H9 (cell line): ENCODE results near the gene CCSER1. TPM values are rescaled to one million over a fixed set of nuclear protein-coding genes. Genes with fewer than 3 reads are reported as not detected.

Experiments
- DNase-seq: peaks from one replicate; pipeline ENCODE4 v3.0.0-alpha.2; 2017
- H2AFZ ChIP-seq: one replicate; pipeline ENCODE4 v1.6.1; 2013; ENCODE audit warnings: mild to moderate bottlenecking, low read length, control low read depth, moderate library complexity
- H2AK5ac ChIP-seq: 2 replicates; pipeline ENCODE4 v1.6.1; 2013; ENCODE audit warnings: low read length, control low read depth, mixed read lengths; ENCODE audit not compliant: insufficient read length
- H2BK120ac ChIP-seq: one replicate; pipeline ENCODE4 v1.6.1; 2013; ENCODE audit warnings: low read depth, mild to moderate bottlenecking, low read length, control low read depth, inconsistent platforms; ENCODE audit not compliant: poor library complexity, severe bottlenecking
- H2BK12ac ChIP-seq: 2 replicates; pipeline ENCODE4 v1.6.1; 2013; ENCODE audit warnings: low read length, control low read depth, mixed read lengths, low read depth; ENCODE audit not compliant: insufficient read length
- H2BK15ac ChIP-seq: 2 replicates; pipeline ENCODE4 v1.6.1; 2013; ENCODE audit warnings: low read depth, low read length, control low read depth
- H2BK20ac ChIP-seq: one replicate; pipeline ENCODE4 v1.6.1; 2013; ENCODE audit warnings: low read depth, mild to moderate bottlenecking, low read length, control low read depth, inconsistent platforms; ENCODE audit not compliant: poor library complexity, severe bottlenecking
- H2BK5ac ChIP-seq: 2 replicates; pipeline ENCODE4 v1.6.1; 2013; ENCODE audit warnings: low read length, control low read depth, mixed read lengths; ENCODE audit not compliant: insufficient read length
- H3K14ac ChIP-seq: 2 replicates; pipeline ENCODE4 v1.6.1; 2013; ENCODE audit warnings: low read length, control low read depth; ENCODE audit not compliant: insufficient read depth
- H3K18ac ChIP-seq: 2 replicates; pipeline ENCODE4 v1.6.1; 2013; ENCODE audit warnings: low read depth, mild to moderate bottlenecking, mixed read lengths, low read length, control low read depth; ENCODE audit not compliant: insufficient read length
- H3K23ac ChIP-seq: 2 replicates; pipeline ENCODE4 v1.6.1; 2013; ENCODE audit warnings: low read length, control low read depth, mixed read lengths, low read depth; ENCODE audit not compliant: insufficient read length
- H3K23me2 ChIP-seq: 2 replicates; pipeline ENCODE4 v1.6.1; 2013; ENCODE audit warnings: low read depth, mild to moderate bottlenecking, mixed read lengths, low read length, control low read depth; ENCODE audit not compliant: insufficient read length, poor library complexity, severe bottlenecking
- H3K27ac ChIP-seq: 2 replicates; pipeline ENCODE4 v1.5.1; 2013; ENCODE audit warnings: low read length, control low read depth, mixed read lengths, low read depth; ENCODE audit not compliant: insufficient read length
- H3K27me3 ChIP-seq: 2 replicates; pipeline ENCODE4 v1.6.1; 2013; ENCODE audit warnings: low read length, control low read depth, inconsistent platforms; ENCODE audit not compliant: insufficient read depth
- H3K4ac ChIP-seq: 2 replicates; pipeline ENCODE4 v1.6.1; 2013; ENCODE audit warnings: low read depth, mild to moderate bottlenecking, control low read depth, inconsistent platforms, low read length, moderate library complexity
- H3K4me1 ChIP-seq: 2 replicates; pipeline ENCODE4 v1.6.1; 2013; ENCODE audit warnings: low read length, control low read depth, inconsistent platforms; ENCODE audit not compliant: insufficient read depth
- H3K4me2 ChIP-seq: 2 replicates; pipeline ENCODE4 v1.6.1; 2013; ENCODE audit warnings: low read length, control low read depth, mixed read lengths; ENCODE audit not compliant: insufficient read length, insufficient read depth
- H3K56ac ChIP-seq: 2 replicates; pipeline ENCODE4 v1.6.1; 2013; ENCODE audit warnings: low read depth, mild to moderate bottlenecking, mixed read lengths, low read length, control low read depth; ENCODE audit not compliant: insufficient read length
- H3K79me1 ChIP-seq: 2 replicates; pipeline ENCODE4 v1.6.1; 2013; ENCODE audit warnings: low read depth, mild to moderate bottlenecking, moderate library complexity, low read length, control low read depth, inconsistent platforms; ENCODE audit not compliant: insufficient read depth, poor library complexity, severe bottlenecking
- H3K79me2 ChIP-seq: 2 replicates; pipeline ENCODE4 v1.6.1; 2013; ENCODE audit warnings: low read length, control low read depth, inconsistent platforms; ENCODE audit not compliant: insufficient read depth
- H3K9ac ChIP-seq: 2 replicates; pipeline ENCODE4 v1.6.1; 2013; ENCODE audit warnings: low read length, control low read depth, mixed read lengths; ENCODE audit not compliant: insufficient read length; ENCODE audit errors: extremely low read depth
- H3K9me3 ChIP-seq: one replicate; pipeline ENCODE4 v1.6.1; 2013; ENCODE audit warnings: low read depth, low read length, inconsistent platforms; ENCODE audit not compliant: control insufficient read depth
- H3T11ph ChIP-seq: one replicate; pipeline ENCODE4 v1.6.1; 2013; ENCODE audit warnings: mild to moderate bottlenecking, low read length, control low read depth, inconsistent platforms
- H4K20me1 ChIP-seq: one replicate; pipeline ENCODE4 v1.6.1; 2013; ENCODE audit not compliant: control insufficient read depth, insufficient read length, insufficient read depth
- H4K5ac ChIP-seq: 2 replicates; pipeline ENCODE4 v1.6.1; 2013; ENCODE audit warnings: low read depth, mild to moderate bottlenecking, mixed read lengths, low read length, control low read depth; ENCODE audit not compliant: insufficient read length
- H4K8ac ChIP-seq: replicated peaks from 2 replicates; pipeline ENCODE4 v1.6.1; 2013; ENCODE audit warnings: low read length, control low read depth, mixed read lengths, low read depth; ENCODE audit not compliant: insufficient read length
- H4K91ac ChIP-seq: 2 replicates; pipeline ENCODE4 v1.6.1; 2013; ENCODE audit warnings: low read depth, mild to moderate bottlenecking, moderate library complexity, mixed read lengths, low read length, control low read depth; ENCODE audit not compliant: insufficient read length
- H3K27ac Mint-ChIP-seq, 3 experiments: 2 replicates in 2 of 3; 3 replicates in 1 of 3; pipeline ENCODE4 v1.8.0; 2020 to 2021; ENCODE audit warnings: mixed read lengths in 3 of 3, mild to moderate bottlenecking in 1 of 3, moderate library complexity in 1 of 3
- H3K27me3 Mint-ChIP-seq: 2 replicates; pipeline ENCODE4 v1.8.0; 2021; ENCODE audit warnings: low read depth, mild to moderate bottlenecking, moderate library complexity, mixed read lengths
- H3K36me3 Mint-ChIP-seq, 3 experiments: 2 replicates in 2 of 3; 3 replicates in 1 of 3; pipeline ENCODE4 v1.8.0; 2020 to 2021; ENCODE audit warnings: low read depth in 3 of 3, mixed read lengths in 3 of 3; ENCODE audit not compliant: insufficient read depth in 1 of 3
- H3K4me1 Mint-ChIP-seq, 2 experiments: 2 replicates each; pipeline ENCODE4 v1.8.0; 2020; ENCODE audit warnings: mixed read lengths in 2 of 2
- H3K4me3 Mint-ChIP-seq, 2 experiments: 2 replicates in 1 of 2; 3 replicates in 1 of 2; pipeline ENCODE4 v1.8.0; 2020 to 2021; ENCODE audit warnings: mild to moderate bottlenecking in 2 of 2, mixed read lengths in 2 of 2, moderate library complexity in 1 of 2
- H3K9me3 Mint-ChIP-seq, 2 experiments: 2 replicates in 1 of 2; 3 replicates in 1 of 2; pipeline ENCODE4 v1.8.0; 2020; ENCODE audit warnings: mild to moderate bottlenecking in 2 of 2, mixed read lengths in 2 of 2, moderate library complexity in 1 of 2
- WGBS: extraction: QIAGEN DNeasy Blood & Tissue Kit; methylation state at CpG from one replicate; pipeline ENCODE4 v1.1.7; 2013; ENCODE audit warnings: missing lambda C conversion rate, low lambda C conversion rate, mixed read lengths; ENCODE audit not compliant: insufficient read length; ENCODE audit errors: extremely low coverage; 5-methylcytosine and 5-hydroxymethylcytosine counted together
- total RNA-seq: library from RNA; stranded (reverse); gene quantifications from 2 replicates; pipeline ENCODE4 v1.2.1, GENCODE V29; 2021
- TF ChIP-seq, protein P1 (sequence below): fragments of 200-600 bp; sonication (generic); conservative IDR thresholded peaks from 3 replicates; pipeline ENCODE4 v1.8.0; 2021; ENCODE audit warnings: antibody characterized with exemption, mild to moderate bottlenecking

CCSER1 gene
- total RNA-seq, 1 experiment from 2014 or later = 0.37 TPM

DNA sequence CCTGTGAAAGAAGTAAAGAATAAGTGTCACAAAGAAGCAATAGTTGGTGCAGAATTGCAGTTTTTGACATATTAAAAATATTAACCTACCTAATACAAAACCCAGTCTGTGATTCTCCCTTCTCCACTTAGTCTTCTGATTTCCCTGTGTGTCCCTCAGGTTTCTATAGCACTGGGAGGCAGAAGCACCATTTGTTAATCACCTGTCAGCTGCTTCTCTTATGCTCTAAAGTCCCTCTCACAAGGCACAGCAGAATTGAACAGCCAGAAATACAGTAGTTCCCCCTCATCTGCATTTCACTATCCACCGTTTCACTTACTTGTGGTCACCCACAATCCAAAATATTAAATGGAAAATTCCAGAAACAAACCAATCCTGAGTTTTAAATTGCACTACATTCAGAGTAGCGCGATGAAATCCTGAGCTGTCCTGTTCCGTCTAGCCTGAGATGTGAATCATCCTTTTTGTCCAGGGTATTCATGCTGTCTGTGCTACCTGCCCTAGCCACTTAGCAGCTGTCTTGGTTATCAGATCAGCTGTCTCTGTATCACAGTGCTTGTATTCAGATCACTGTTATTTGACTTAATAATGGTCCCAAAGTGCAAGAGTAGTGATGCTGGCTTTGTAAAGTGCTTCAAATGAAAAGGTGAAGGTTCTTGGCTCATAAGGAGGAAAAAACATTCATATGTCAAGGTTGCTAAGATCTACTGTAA lies 1192.5 kb downstream of the CCSER1 start:
- no peaks in the 10 kb centered on the region for H3K9me3 ChIP-seq
- no peak overlapping the region for H3K4me3 Mint-ChIP-seq
- H4K8ac ChIP-seq = no peak overlapping the region
- H3K27ac Mint-ChIP-seq = no peak overlapping the region
- H3K27ac ChIP-seq = no peak overlapping the region
- no peak overlapping the region for H3K18ac ChIP-seq
- H3K27me3 ChIP-seq = no peaks in the 10 kb centered on the region
- no CpG with 5 or more reads among the region's 4 CpGs for WGBS
- no peaks in the 10 kb centered on the region for H3K4me1 ChIP-seq
- TF ChIP-seq, protein P1, sequence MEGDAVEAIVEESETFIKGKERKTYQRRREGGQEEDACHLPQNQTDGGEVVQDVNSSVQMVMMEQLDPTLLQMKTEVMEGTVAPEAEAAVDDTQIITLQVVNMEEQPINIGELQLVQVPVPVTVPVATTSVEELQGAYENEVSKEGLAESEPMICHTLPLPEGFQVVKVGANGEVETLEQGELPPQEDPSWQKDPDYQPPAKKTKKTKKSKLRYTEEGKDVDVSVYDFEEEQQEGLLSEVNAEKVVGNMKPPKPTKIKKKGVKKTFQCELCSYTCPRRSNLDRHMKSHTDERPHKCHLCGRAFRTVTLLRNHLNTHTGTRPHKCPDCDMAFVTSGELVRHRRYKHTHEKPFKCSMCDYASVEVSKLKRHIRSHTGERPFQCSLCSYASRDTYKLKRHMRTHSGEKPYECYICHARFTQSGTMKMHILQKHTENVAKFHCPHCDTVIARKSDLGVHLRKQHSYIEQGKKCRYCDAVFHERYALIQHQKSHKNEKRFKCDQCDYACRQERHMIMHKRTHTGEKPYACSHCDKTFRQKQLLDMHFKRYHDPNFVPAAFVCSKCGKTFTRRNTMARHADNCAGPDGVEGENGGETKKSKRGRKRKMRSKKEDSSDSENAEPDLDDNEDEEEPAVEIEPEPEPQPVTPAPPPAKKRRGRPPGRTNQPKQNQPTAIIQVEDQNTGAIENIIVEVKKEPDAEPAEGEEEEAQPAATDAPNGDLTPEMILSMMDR = no peak
- H4K20me1 ChIP-seq = no peaks in the 10 kb centered on the region
- H3K4me1 Mint-ChIP-seq = no peaks in the 10 kb centered on the region; a peak in 1 of 4 replicates
- H3T11ph ChIP-seq = no peak overlapping the region
- H2BK15ac ChIP-seq = no peak overlapping the region
- H3K79me1 ChIP-seq = no peaks in the 10 kb centered on the region
- no peak overlapping the region for H3K14ac ChIP-seq
- H2AFZ ChIP-seq = no peak overlapping the region
- no peak overlapping the region for H3K23ac ChIP-seq
- H3K9me3 Mint-ChIP-seq = peaks cover 0 to 3% of the 10 kb centered on the region in 2 experiments; a peak in 2 of 5 replicates
- peaks cover 0 to 2% (median 2%) of the 10 kb centered on the region in 3 experiments; a peak in 1 of 7 replicates for H3K36me3 Mint-ChIP-seq
- no peak overlapping the region for H2BK120ac ChIP-seq
- DNase-seq = no peak
- H4K91ac ChIP-seq = no peak overlapping the region
- H3K9ac ChIP-seq = no peak overlapping the region
- no peak overlapping the region for H3K4me2 ChIP-seq
- H3K79me2 ChIP-seq = no peaks in the 10 kb centered on the region
- H3K4ac ChIP-seq = no peak overlapping the region
- no peak overlapping the region for H2BK20ac ChIP-seq
- no peak overlapping the region for H4K5ac ChIP-seq
- no peak overlapping the region for H2BK12ac ChIP-seq
- H3K23me2 ChIP-seq = no peaks in the 10 kb centered on the region
- no peak overlapping the region for H3K56ac ChIP-seq
- no peak overlapping the region for H2AK5ac ChIP-seq
- no peak overlapping the region for H2BK5ac ChIP-seq
- no peaks in the 10 kb centered on the region for H3K27me3 Mint-ChIP-seq
